AG04449 (cell line): ENCODE measurements around the gene BUB1.

Experiments
- CTCF ChIA-PET: fragments of 350-600 bp; formaldehyde crosslinking; extraction: SDS; loops from one replicate; lab custom pipeline; 2021; ENCODE audit warnings: antibody characterized with exemption; lab: Yijun Ruan, JAX
- POLR2A ChIA-PET: fragments of 400-600, 350-600 bp; formaldehyde crosslinking; extraction: SDS; loops from one replicate; lab custom pipeline; 2020; ENCODE audit warnings: antibody characterized with exemption, inconsistent platforms; lab: Yijun Ruan, JAX
- DNase-seq: peaks from one replicate; pipeline ENCODE4 v3.0.0-alpha.2; 2010; ENCODE audit warnings: low read depth, low spot score
- H3K4me3 ChIP-seq: 2 replicates; pipeline ENCODE4 v1.5.1; 2011; ENCODE audit warnings: low read depth, mild to moderate bottlenecking, control low read depth, low read length
- CTCF ChIP-seq: IDR thresholded peaks from one replicate; pipeline ENCODE4 v1.5.1; 2011; ENCODE audit warnings: mild to moderate bottlenecking, moderate library complexity, low read length, control low read depth, inconsistent platforms; ENCODE audit not compliant: insufficient read depth; ENCODE audit errors: missing control alignments

The BUB1 gene

DNA sequence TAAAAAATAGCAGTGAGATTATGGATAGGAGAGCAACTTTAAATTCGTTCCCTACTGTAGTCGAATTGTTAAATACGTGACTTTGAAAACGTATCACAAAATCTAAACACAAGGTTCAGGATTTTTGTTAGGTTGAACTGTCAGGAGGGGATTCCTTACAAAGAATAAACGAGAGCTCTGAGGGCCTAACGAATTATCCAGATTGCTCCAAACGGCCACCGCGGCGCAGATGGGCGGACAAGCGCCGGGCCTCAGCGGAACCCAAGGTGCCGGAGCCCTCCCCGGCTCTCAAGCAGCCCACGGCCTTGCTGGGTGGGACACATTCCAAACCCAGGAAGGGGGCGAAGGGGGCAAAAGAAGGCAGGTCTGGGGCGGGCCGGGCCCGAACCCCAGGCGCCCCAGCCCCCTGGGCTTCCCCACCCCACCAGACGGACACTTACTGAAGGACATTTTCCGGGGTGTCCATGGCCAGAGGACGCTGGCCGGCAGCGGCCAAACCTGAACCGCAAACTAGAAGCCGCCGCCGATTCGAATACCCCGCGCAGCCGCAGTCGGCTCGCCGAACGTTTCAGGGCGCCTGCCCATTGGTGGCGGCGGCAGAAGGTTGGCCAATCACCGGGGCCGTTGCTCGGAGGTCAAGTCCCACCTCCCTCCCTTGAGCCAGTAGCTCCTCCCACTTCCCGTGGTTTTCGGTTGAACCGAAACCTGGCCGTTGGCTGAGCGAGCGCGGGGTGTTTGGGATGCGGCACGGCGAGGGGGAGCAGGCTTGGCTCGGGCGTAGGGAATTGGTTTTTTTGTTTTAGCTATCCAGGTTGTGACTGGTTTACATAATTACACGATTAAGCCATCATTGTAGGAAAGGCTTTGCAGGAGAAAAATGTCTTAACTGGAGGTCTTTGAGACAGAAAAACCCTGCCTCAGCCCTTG is at the start of gene BUB1:
Gene BUB1, minus strand, starts transcription at position 534 of the 927 bp plus-strand sequence. Its CDS starts 68 bp downstream, at position 466.
- H3K4me3 ChIP-seq: peak within 1 kb of the TSS; percentile 80
- ChIA-PET CTCF (interaction anchor here (0.8 kb wide), 1 partner anchor 79 kb away, joined by 3 read pairs; no protein-coding TSS in a partner anchor), POLR2A (no interaction called here)
- peak; percentile 72 for DNase-seq
- TF ChIP-seq CTCF: no peak

DNA sequence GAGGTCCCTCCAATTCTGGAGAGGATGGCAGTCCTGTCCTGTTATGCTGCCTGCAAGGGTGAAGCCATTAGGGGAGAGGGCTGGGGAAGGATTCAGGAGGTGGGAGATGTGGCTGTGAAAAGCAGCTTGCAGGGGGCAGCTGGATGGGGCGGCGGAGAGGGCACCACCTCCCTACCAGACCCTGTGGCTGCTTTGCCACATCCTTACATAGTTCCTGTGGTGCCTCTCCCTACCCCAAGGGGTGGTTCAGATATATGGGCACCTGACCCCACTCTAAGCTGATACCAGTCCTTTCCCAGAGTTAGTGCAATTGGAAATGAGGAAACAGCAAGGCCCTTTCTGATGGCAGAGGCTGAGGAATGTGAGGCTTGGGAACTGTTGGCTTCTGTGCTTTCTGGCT is 48.4 kb upstream of the BUB1 start:
- POLR2A ChIA-PET: no interaction called here
- DNase-seq: no peak
- H3K4me3 ChIP-seq: no peak overlapping the region
- CTCF ChIA-PET: no interaction called here
- TF ChIP-seq CTCF: no peak

GRCh38 chr2:110725859-110726258 is 48.0 kb upstream of the BUB1 start:
- CTCF ChIA-PET: no interaction called here
- POLR2A ChIA-PET: no interaction called here
- no peak for TF ChIP-seq CTCF

DNA sequence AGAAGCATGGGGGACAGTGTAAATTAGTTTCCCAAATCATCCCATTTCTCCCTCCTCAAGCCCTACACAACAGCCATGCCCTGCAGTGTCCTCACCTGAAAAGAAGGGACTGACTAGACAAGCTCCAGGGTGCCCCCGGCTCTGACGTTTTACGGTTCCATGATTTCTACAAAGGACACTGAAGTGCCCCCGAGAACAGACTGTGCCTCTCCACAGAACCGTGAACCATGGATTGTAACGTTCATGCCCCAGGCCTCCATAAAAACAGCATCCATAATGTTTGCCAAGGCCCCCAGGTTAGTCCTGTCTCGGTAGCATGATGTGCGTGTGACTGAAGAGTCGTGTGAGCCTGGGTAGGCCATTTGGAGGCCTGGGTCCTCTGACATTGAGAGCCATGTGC is 47.5 kb upstream of the BUB1 start:
- ChIA-PET POLR2A (no interaction called here), CTCF (no interaction called here)
- DNase-seq: no peak
- no peak overlapping the region for H3K4me3 ChIP-seq
- TF ChIP-seq CTCF: no peak

More at GRCh38 chr2:110725859-110726258, 48.0 kb upstream of the BUB1 start:
- H3K4me3 ChIP-seq: no peak overlapping the region
- DNase-seq: no peak

GRCh38 chr2:110724820-110725219 is 47.0 kb upstream of the BUB1 start:
- no peak overlapping the region for H3K4me3 ChIP-seq
- no peak for TF ChIP-seq CTCF
- CTCF ChIA-PET: no interaction called here
- no peak for DNase-seq
- POLR2A ChIA-PET: no interaction called here

GRCh38 chr2:110720547-110720946 is 42.7 kb upstream of the BUB1 start:
- no peak overlapping the region for H3K4me3 ChIP-seq
- no peak for DNase-seq
- POLR2A ChIA-PET: no interaction called here
- TF ChIP-seq CTCF: no peak
- CTCF ChIA-PET: interaction anchor here (1.5 kb wide), 1 partner anchor 35 kb away, joined by 3 read pairs; no protein-coding TSS in a partner anchor
